Retinal pigment epithelial cell (primary cell): Measurements from ENCODE around the gene ITGBL1.

Experiments
- DNase-seq: peaks from one replicate; pipeline ENCODE4 v3.0.0-alpha.2; 2010; ENCODE audit warnings: low read depth
- H3K4me3 ChIP-seq: 2 replicates; pipeline ENCODE4 v1.5.1; 2011; ENCODE audit warnings: mild to moderate bottlenecking, low read length, control low read depth, moderate library complexity
- CTCF ChIP-seq: conservative IDR thresholded peaks from 2 replicates; pipeline ENCODE4 v1.5.1; 2011; ENCODE audit warnings: low read depth, low read length, control low read depth, inconsistent platforms

The ITGBL1 gene

GRCh38 chr13:101570410-101570809 lies 117.9 kb downstream of the ITGBL1 start:
- H3K4me3 ChIP-seq: no peak overlapping the region

GRCh38 chr13:101572456-101572855 lies 120.0 kb downstream of the ITGBL1 start:
- no peak for DNase-seq
- H3K4me3 ChIP-seq: no peak overlapping the region
- no peak for TF ChIP-seq CTCF

More at GRCh38 chr13:101570410-101570809, 117.9 kb downstream of the ITGBL1 start:
- no peak for TF ChIP-seq CTCF
- no peak for DNase-seq

- H3K4me3 ChIP-seq: no peak overlapping the region
- TF ChIP-seq CTCF: no peak
- DNase-seq: no peak
Measured at GRCh38 chr13:101575581-101575980, 123.1 kb downstream of the ITGBL1 start.

- no peak overlapping the region for H3K4me3 ChIP-seq
- no peak for DNase-seq
- no peak for TF ChIP-seq CTCF
Measured at GRCh38 chr13:101576455-101576854, 124.0 kb downstream of the ITGBL1 start.

- DNase-seq: no peak
- H3K4me3 ChIP-seq: no peak overlapping the region
- TF ChIP-seq CTCF: no peak
Measured at GRCh38 chr13:101576977-101577376, 124.5 kb downstream of the ITGBL1 start.

GRCh38 chr13:101579281-101579802 lies 126.9 kb downstream of the ITGBL1 start:
- no peak for TF ChIP-seq CTCF
- no peak overlapping the region for H3K4me3 ChIP-seq
- DNase-seq: peak; percentile 32

- no peak for TF ChIP-seq CTCF
- DNase-seq: no peak
Measured at GRCh38 chr13:101584331-101584730, 131.9 kb downstream of the ITGBL1 start.

More at GRCh38 chr13:101584331-101584730, 131.9 kb downstream of the ITGBL1 start:
- no peak overlapping the region for H3K4me3 ChIP-seq
